Heart left ventricle (tissue), 13 donors: ENCODE data around the gene ADGRV1.

Experiments used
- POLR2A ChIP-seq, 2 donors: fragments of 450-650 bp; IDR thresholded peaks; one replicate each; pipeline ENCODE4 v1.6.1; 2017; ENCODE audit warnings: antibody characterized with exemption in 2 of 2, mild to moderate bottlenecking in 2 of 2, moderate library complexity in 2 of 2
- TF ChIP-seq, protein P1 (sequence below), 12 donors: fragments of 200-600 bp; sonication (generic) in 4 of 12; IDR thresholded peaks; one replicate each; pipeline versions ENCODE4 v1.5.0 to v1.8.0; 2018 to 2022; ENCODE audit warnings: antibody characterized with exemption in 12 of 12, mild to moderate bottlenecking in 5 of 12
- donor health status: ischemic (EF 13 %, LVEDD 7.1; RV severe dilation, severe dysfunction).
- donor health status: DM: no; HTN: yes; CAD: no.
- donor health status: DM: no; HTN: no; CAD: no.
- donor health status: ischemic (EF 25% LVEDD 6.9; RV normal size, moderate dysfunction).
- donor health status: ischemic (EF 25% LVEDD 5.7; RV mildly dilated, moderate dysfunction).
- donor health status: ischemic (EF 35%, LVEDD 5.7; RV mildly dilated, moderate dysfunction).
- donor health status: nonischemic (EF 11% LVEDD 7.7; RV severe dilation, severe dysfunction).
- donor health status: DM: yes; HTN: yes; CAD: no.
- donor health status: PGD.
- donor health status: ischemic (EF 29% LVEDD 5.4; RV normal size, mild dysfunction).
- donor health status: nonischemic (EF 23%, LVEDD 6.1; RV moderate dilation, normal function).

DNA sequence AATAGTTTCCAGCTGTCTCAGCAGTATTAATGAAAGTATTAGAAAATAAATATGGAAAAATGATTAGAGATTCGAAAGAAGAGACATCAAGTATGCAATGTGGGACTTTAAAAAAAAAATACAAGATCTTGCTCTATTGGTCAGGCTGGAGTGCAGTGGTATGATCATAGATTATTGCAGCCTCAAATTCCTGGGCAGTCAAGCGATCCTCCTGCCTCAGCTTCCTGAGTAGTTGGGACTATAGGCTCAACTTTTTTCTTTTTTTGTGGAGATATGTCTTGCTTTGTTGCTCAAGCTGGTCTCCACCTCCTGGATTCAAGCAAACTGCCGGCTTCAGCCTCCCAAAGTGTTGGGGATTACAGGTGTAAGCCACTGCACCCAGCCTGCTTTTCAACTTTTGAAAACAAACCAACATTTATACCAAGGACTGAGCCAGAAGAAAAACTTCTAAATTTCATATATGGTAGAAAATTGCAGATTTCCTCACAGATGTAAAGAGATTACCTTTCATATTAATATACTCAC, 323.1 kb downstream of the ADGRV1 start:
- TF ChIP-seq, protein P1, sequence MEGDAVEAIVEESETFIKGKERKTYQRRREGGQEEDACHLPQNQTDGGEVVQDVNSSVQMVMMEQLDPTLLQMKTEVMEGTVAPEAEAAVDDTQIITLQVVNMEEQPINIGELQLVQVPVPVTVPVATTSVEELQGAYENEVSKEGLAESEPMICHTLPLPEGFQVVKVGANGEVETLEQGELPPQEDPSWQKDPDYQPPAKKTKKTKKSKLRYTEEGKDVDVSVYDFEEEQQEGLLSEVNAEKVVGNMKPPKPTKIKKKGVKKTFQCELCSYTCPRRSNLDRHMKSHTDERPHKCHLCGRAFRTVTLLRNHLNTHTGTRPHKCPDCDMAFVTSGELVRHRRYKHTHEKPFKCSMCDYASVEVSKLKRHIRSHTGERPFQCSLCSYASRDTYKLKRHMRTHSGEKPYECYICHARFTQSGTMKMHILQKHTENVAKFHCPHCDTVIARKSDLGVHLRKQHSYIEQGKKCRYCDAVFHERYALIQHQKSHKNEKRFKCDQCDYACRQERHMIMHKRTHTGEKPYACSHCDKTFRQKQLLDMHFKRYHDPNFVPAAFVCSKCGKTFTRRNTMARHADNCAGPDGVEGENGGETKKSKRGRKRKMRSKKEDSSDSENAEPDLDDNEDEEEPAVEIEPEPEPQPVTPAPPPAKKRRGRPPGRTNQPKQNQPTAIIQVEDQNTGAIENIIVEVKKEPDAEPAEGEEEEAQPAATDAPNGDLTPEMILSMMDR (IDR thresholded peaks at IDR 0.05): no peak
- no peak for TF ChIP-seq POLR2A (IDR thresholded peaks at IDR 0.05)
